Activated CD4-positive, alpha-beta T cell treated with anti-CD3 and anti-CD28 coated beads, Interleukin-10, Interleukin-2, amounts not matched to agents 100 ng/mL and 50 ng/mL, durations not matched to agents 16 hours and 8 hours (primary cell): ENCODE results near the gene RRAGC.
"Not testable (repeated sequence)": the region's sequence is repeated elsewhere in the genome, so short reads cannot be mapped to it uniquely, and the experiment has no call there.

ENCODE experiments used
- DNase-seq: peaks from one replicate; pipeline ENCODE4 v3.0.0-alpha.2; 2020

The RRAGC gene

DNA sequence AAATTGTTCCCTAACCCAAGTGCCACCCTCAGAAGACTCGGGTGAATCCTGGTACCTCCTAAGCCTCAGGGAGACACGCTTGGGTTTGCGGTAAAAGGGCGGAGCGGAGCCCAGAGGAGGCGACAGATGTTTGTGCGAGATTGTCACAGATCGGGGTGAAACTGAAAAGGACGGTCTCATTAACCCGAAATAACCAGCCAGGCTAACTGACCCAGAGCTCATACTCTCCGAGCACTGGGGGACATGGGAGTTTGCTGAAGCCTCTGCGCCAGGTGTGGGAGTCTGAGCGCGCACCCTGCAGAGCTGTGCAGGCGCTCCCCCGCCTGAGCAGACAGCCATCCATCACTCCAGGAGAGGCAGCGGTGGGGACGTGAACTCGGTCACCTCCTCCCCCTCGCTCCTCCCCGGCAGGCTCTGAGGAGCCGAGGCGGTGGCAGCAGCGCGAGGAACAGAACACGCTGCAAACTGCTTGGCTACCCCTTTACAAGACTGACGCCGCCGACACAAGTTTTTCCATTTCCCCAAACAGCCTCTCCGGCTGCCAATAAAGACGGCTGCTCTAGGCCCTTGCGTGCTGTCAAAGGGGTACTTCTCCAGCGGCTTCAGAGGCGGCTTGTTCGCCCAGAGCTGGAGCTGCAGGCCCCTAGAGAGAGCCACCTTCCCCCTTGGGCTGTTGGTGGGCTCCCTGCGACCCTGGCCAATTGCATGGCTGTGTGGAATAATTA is 43.5 kb downstream of the RRAGC start:
- peak; percentile 14 for DNase-seq

DNA sequence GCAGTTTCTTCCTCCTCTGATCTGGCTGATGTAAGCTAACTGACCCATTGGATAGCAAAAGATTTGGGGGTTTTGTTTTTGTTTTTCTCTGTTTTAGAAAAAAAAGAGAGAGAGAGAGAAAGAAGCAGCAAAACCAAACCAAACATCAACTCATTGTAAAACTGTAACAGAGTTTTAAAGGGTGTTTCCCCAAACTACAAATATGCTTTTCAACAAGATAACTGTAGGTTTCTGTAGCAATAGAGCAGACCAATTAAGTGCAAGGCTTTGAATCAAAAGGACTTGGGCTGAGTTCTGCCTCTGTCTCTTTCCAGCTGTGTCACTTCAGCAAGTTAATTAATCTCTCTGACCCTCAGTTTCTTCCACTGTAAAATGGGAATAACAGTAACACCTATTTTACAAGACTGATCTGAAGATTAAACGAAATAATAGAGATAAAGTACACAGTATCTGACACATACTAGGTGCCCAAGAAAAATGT is 44.5 kb downstream of the RRAGC start:
- DNase-seq, result no peak

DNA sequence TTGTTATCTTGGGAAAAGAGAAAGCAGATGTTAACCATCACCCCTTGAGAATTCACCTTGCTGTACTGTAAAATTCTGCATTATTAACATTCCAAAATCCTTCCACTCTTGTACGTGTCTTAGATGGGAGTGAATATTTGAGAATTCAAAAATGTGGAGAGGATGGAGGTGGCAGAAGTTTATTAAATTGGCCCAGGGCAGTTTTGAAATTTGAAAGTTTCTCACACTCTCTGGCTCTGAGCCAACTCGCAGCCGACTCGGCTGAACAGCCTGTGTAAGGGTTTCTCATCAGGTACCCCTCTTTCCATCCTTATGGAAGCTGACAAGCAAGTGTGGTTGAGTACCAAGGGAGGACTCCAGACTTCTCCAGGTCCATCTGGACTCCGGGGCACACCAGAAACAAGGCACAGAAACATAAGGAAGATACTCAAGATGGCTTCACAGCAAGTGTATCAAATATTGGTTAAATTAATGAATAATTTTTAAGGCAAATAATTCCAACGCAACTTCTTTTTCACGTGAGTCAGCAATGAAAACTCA is 45.1 kb downstream of the RRAGC start:
- DNase-seq, result no peak

DNA sequence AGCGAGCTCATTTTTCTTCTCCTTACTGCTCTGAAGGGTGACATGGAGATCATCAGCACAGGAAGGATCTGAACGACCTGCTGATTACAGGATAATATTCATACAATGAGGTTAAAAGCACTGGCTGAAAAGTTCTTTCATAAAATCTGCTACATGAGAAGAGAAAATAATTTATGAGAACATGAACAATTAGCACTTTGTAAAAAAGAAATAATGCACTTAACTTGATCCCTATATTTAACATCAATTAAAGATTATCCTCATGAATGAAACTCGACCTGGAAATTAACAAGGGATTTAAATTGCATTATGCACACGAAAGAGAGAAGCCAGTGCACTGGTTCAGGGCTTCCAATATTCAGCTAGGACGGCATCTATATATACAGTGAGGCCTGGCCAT is 46.6 kb downstream of the RRAGC start:
- DNase-seq, result no peak

DNA sequence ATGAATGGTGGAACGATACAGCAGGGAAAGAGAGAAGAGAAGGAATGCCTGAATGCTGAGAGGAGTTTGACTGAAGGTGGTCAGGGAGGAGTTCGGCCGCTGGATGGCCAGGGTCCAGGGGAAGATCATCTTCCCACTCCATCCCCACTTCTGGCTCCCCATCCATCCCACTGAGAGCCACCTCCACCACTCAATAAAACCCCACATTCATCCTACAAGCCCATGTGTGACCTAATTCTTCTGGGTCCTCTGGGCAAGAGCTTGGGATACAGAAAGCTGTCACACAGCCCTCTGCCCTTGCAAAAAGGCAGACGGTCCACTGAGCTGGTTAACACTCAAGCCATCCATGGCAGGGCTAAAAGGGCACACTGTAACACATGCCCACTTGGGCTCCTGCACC is 48.1 kb downstream of the RRAGC start:
- DNase-seq, result not testable (repeated sequence)

DNA sequence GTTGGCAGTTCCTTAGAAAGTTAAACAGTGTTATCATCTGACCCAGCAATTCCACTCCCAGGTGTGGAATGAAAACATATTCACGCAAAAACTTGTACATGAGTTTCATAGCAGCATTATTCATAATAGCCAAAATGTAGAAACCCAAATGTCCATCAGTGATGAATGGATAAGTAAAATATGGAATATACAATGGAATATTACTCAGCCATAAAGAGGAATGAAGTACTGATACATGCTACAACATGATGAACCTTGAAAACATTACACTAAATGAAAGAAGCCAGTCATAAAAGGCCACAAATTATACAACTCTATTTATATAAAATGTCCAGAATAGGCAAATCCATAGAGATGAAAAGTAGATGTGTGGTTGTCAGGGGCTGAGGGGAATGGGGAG is 53.5 kb downstream of the RRAGC start:
- no peak for DNase-seq

DNA sequence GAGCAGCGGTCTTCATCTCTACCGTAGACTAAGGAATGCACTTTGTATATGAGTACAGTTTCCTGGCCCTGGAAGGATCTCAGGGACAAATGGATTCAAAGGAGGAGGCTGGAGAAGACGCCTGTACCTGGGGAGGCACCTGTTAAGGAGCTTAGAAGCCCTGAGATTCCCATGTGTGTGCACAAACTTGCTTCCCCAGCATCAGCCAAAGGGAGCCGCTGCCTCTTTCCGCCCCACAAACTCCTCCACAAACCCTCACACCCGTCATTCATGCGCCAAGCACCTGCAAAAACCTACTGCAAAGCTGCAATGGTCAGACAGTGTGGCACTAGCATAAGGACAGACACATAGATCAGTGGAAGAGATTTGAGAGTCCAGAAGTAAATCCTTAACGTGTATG is 54.5 kb downstream of the RRAGC start:
- no peak for DNase-seq

DNA sequence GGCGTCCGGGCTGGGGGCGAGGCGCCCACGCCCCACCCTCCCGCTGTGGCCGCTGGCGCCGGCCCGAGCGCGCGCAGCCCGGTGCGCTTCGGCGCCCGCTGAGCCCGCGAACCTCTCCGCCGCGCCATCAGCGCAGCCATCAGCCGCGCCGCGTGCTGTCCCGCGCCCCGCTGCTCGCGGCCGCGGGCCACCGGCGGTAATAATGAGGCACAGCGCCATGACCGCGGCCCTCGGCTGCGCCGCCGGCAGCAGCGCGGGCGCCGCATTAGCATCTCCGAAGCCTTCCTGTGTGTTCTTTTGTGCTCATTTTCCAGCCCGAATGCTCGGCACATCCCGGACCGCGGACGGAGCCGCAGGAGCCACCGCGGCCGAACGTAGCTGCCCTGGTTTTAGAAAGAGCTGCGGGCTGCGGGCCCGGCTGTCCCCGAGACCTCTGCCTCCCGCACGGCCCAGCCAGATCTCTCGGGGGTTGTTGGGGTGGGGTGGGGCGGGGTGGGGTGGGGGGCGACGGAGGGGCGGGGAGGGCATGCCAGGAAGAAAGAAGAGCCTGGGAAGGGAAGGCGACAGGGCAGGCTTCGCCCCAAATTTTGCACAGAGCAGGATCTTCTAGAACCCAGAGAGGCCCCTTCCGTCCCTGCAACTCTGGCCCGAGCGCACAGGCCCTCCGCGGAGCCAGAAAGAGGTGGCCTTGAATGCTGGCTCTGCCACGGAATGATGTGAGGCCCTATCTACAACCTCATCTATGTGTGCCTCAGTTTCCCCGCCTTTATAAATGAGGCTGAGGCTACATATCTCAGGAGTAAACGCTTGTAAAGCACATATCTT is 55.3 kb downstream of the RRAGC start:
- DNase-seq, result no peak

DNA sequence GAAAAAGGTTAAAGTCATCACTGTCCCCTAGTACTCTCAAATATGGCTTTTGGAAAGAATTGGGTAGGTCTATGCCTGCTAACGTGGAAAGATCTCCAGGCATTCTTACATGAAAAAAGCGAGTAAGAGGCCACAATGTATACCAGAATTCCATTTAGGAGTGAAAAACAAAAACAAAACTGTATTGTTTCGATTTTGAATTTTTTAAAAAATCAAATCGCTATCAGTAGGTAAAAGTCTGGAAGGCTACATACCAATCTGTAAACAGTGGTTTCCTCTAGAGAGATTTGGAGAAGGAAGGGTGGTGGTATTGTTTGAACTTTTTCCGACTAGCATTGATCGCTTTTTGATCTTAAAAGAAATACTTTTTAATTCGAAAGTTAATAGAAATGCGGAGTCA is 55.9 kb downstream of the RRAGC start:
- no peak for DNase-seq

DNA sequence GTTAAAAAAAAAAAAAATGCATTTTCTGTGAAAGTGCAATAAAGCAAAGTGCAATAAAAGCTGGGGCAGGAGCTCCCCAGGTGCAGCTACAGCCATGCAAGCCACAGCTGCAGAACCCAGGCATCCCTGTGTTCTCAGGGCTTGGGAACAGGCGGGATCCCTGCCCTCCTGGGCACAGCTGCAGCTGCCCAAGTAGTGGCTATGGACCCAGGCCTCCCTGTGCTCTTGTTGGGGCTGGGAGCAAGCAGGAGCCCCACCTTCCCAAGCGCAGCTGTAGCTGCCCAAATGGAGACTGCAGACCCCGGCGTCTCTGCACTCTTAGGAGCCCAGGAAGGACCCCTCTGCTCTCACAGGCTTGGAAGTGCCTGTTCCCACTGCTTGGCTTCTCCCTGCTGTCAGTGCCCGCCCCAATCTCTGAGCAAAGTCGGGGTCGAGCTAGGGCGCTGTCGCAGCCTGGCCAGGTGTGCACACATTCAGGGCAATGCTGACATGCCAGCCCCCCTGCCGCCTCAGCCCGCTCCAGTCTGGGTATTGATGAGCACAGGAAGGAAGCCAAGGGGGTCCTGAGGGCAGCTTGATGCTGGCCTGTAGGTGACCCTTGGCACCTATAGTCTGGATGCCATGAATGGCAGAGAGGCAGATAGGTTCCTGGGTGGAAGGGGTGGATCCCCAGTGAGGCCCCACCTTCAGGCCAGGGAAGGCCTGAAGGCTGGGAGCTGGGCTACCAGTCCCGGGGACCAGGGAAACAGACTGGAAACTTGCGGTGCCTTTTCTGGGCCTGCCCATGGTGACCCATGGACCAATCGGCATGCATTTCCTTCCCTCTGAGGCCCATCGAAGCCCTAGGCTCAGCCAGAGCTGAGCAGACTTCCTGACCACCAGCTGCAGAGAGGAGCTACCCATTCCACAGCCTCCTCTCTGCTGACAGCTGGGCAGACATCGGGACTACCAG is 58.6 kb downstream of the RRAGC start:
- no peak for DNase-seq

DNA sequence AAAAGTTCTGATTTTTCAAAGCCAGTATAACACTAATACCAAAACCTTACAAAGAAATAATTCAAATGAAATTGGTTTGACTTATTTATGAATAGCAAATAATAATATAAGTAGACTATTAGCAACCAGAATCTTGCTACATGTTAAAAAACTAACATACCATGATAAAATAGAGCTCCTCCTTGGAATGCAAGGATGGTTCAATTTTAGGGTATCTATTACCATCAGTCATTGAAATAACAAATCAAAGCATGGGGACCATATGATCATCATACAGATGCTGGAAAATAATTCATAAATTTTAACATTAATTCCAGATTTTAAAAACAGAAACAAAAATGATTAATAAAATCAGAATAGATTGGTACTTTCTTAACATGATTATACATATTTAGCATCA is 66.3 kb downstream of the RRAGC start:
- DNase-seq, result no peak

DNA sequence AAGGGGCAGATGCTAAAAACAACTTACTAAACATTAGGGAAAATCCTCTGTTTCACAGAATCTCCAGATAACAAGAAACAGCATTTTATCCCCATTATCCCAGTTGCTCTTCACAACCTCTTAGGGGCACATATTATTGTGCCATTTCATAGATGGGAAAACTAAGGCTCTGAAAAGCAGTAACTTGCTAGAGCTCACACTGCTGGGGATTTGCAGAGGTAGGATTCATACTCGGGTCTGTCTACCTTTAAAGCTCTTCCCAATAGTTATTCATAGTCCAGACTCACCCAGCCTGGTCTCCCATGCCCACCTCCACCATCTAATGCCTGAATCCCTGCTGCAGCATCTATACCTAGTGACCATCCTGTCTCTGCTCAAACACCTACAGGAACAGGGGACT is 67.7 kb downstream of the RRAGC start:
- DNase-seq, result no peak

DNA sequence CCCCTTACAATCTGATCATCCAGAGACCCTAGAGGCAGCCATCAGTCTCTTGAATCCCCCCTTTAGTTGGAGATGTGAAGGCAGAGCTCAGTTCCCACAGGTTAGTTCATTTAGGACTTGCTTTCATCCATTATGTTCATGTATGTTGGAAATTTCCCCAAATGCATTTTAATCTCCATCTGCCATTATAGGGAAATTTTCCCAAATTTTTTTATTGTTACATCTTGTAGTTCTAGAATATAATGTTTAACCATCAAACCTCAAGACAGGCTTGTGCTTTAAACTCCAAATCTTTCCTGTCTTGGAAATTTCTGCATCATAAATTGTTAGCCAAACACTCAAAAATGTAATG is 68.4 kb downstream of the RRAGC start:
- no peak for DNase-seq

DNA sequence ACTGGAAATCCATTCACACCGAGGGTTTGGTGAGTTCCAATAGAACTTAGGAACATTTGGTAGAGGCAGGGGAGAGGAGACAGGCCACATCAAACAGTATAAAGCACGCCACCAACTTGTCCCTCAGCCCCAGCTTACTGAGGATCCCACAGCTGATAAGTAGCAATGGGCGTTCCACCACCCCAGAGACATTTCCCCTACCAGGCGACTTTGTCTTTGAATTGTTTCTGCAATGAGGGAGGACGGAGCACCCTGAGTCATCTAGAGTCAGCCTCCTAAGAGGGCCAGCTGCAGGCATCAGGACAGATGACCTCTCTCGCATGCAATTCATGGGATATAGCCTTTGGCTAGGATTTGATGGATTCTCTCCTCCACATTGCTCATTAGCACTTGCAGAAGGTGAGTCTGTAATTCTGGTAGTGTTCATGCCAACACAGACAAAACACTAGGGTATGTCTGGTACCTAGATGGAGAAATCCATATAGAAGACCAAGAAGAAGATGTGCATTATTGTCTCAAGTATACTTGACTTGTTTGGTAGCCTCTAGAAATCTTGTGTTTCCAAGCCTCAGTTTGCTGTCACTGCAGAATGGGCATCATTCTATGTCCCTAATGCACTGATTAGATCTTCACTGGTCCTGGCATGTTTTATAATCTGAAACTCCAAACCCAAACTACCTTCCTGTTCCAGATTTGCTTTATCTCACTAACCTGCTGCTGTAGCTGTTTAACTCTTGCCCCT is 69.0 kb downstream of the RRAGC start:
- DNase-seq, result no peak

DNA sequence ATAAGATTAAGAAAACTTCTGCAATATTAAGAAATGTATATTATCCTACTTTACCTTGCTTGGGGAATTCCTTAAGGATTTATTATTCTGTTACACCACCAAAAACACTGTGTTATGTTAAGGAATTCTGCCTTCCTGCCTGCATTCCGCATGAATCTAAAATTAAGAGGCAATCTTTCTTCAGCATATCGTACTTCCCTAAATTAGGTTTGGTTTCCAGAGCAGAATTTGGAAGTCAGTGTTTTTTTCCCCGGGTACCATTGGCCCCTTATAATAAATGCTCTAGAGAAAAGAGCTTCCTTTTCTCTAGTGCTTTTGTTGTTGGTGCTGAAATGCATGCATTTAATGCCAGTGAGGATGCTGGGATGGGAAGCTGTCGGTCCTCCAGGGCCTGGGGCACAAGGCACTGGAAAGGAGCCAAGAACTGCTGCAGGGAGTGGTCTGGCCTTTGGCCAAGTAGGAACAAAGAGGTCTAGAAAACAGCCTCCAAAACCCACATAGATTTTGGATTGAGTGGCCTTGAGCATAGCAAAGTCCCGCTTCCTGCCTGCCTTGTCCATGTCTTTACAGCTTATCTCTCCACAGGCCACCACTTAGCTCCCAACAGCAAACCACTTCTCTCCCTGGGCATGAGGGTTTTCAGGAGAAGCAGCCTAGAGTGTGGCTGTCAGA is 69.9 kb downstream of the RRAGC start:
- DNase-seq, result no peak

DNA sequence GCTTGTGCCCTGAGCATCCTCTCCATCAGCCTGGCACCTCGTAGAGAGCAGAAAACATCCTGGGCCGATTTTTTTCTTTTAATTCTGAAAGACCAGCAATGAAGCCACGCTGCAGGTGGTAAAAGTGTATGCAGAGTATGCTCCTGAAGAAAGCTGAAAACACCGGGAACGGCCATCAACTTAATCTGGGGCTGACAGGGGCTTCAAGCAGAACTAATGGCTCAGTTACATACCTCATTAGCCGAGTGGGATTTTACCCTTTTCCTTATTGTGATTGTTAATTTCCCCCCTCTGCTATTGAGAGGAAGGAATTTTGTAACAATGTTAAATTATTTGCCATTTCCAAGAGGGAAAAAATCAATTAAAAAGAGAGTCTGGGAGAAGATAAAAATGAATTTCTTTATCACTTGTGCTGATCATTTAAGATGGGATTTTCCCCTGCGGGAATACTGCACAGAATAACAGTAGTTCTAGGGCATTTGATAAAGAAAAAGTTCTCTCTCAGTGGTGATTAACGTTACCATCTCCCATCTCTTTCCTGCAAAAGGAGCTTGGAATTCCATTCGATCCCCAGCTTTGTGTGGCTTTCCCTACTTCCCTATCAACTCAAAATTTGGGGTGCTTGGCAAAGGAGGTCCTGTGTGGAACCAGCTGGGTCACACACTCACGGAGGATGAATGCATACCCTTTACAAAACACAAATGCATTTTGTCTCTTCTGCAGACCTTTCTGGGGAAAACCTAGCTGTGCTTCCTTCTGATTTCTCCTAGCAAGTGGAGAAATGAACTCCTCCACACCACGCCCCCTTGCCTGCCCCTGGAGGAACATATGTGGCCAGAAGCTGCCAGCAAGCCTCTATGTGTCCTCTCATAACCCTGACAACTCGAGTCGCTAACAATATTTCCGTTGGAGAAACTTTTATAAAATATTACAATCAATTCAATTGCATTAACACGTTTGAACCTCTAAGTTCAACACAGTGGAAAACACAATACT is 70.9 kb downstream of the RRAGC start:
- no peak for DNase-seq
